Type B pancreatic cell (in vitro differentiated cells): ENCODE measurements around the gene ANK3. TPM values are rescaled to one million over a fixed set of nuclear protein-coding genes. Genes with fewer than 3 reads are reported as not detected.
A peak's percentile ranks its signal among the peaks of the same experiment; 100 is the strongest.

Experiments used
- DNase-seq: peaks from one replicate; pipeline ENCODE4 v3.0.0; 2021; ENCODE audit warnings: mixed read lengths; ENCODE audit not compliant: unreplicated experiment; ENCODE audit errors: extremely low spot score
- H3K27ac Mint-ChIP-seq: 2 replicates; pipeline ENCODE4 v1.8.0; 2021; ENCODE audit warnings: mild to moderate bottlenecking, mixed read lengths
- H3K27me3 Mint-ChIP-seq: 2 replicates; pipeline ENCODE4 v1.8.0; 2021; ENCODE audit warnings: mixed read lengths
- H3K36me3 Mint-ChIP-seq: 2 replicates; pipeline ENCODE4 v1.8.0; 2021; ENCODE audit warnings: mixed read lengths
- H3K4me1 Mint-ChIP-seq: one replicate; pipeline ENCODE4 v1.8.0; 2021; ENCODE audit warnings: mixed read lengths; ENCODE audit not compliant: unreplicated experiment
- H3K4me3 Mint-ChIP-seq: 2 replicates; pipeline ENCODE4 v1.8.0; 2021; ENCODE audit warnings: mild to moderate bottlenecking, mixed read lengths
- H3K9me3 Mint-ChIP-seq: 2 replicates; pipeline ENCODE4 v1.8.0; 2021; ENCODE audit warnings: mixed read lengths
- total RNA-seq: library from RNA; stranded (reverse); gene quantifications from 2 replicates; pipeline ENCODE4 v1.2.1, GENCODE V29; 2021; ENCODE audit warnings: low replicate concordance
- TF ChIP-seq, protein P1 (sequence below): fragments of 200-600 bp; sonication (generic); conservative IDR thresholded peaks from 2 replicates; pipeline ENCODE4 v1.5.0; 2021; ENCODE audit warnings: antibody characterized with exemption, mild to moderate bottlenecking

Gene ANK3
- total RNA-seq, 1 donor from 2014 or later: 90.2 TPM

DNA sequence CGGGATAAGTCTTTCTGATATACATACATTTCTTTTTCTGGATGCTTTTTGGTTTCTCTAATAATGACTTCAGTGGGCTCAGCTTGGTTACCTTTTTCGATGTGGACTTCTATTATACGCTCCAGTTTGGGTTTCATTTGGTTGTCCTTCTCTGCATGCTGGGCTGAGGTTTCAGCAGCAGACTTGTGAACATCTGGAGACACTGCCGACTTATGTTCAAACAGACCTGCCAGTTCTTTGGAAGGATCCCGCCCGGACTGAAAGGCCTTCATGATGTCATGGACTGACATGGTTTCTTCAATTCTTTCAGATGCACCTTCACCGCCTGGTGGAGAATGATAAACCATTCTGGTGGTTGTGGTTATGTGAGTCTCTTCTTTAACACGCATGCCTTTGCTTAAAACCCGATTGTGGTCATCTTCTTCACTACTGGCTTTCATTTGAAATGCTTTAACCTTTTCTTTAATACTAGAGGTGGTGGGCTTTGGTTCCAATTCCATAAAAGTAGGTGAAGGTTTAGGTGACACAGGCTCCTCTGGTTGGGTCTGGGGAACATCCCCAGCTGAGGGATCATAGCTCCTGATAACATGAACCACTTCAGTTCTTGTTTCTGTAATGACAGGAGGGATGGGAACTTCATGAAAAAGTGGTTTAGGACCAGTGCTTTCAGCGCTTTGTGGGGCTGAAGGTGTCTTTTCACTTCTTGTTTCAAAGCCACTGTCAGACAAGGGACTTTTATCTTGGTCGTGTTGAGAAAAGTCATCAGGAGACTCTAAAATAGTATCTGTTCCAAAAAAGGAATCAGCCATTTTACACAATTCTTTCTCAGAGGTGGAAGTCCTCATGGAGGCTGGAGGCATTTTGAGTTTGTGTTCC lies 315.7 kb downstream of the ANK3 start:
- H3K4me1 Mint-ChIP-seq: no peaks in the 10 kb centered on the region
- no peak overlapping the region for H3K27ac Mint-ChIP-seq
- no peak overlapping the region for H3K4me3 Mint-ChIP-seq
- DNase-seq: no peak
- no peaks in the 10 kb centered on the region for H3K9me3 Mint-ChIP-seq
- H3K36me3 Mint-ChIP-seq: peaks cover 68% of the 10 kb centered on the region
- H3K27me3 Mint-ChIP-seq: no peaks in the 10 kb centered on the region
- TF ChIP-seq, protein P1, sequence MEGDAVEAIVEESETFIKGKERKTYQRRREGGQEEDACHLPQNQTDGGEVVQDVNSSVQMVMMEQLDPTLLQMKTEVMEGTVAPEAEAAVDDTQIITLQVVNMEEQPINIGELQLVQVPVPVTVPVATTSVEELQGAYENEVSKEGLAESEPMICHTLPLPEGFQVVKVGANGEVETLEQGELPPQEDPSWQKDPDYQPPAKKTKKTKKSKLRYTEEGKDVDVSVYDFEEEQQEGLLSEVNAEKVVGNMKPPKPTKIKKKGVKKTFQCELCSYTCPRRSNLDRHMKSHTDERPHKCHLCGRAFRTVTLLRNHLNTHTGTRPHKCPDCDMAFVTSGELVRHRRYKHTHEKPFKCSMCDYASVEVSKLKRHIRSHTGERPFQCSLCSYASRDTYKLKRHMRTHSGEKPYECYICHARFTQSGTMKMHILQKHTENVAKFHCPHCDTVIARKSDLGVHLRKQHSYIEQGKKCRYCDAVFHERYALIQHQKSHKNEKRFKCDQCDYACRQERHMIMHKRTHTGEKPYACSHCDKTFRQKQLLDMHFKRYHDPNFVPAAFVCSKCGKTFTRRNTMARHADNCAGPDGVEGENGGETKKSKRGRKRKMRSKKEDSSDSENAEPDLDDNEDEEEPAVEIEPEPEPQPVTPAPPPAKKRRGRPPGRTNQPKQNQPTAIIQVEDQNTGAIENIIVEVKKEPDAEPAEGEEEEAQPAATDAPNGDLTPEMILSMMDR: no peak

DNA sequence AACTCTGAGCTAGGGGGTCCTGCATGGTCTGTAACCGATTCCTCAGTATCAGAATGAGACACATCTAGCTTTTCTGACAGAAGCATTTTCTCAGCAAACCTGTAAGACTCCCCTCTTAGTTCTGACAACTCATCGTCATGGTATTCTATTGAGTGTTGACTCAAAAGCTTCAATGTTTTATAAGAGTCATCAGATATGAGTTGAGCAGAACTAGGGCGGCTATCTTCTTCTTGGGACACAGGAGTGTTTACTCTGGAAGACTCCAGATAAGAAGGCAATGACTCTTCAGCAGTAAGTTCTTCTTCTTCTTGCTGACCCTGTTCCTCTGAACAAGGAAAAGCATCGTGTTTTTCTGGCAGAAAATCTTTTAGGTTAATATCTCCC lies 316.3 kb downstream of the ANK3 start:
- H3K4me3 Mint-ChIP-seq: no peak overlapping the region
- TF ChIP-seq, protein P1: no peak
- H3K4me1 Mint-ChIP-seq: no peaks in the 10 kb centered on the region
- no peaks in the 10 kb centered on the region for H3K9me3 Mint-ChIP-seq
- no peaks in the 10 kb centered on the region for H3K27me3 Mint-ChIP-seq
- no peak for DNase-seq
- H3K36me3 Mint-ChIP-seq: peaks cover 73% of the 10 kb centered on the region
- no peak overlapping the region for H3K27ac Mint-ChIP-seq

DNA sequence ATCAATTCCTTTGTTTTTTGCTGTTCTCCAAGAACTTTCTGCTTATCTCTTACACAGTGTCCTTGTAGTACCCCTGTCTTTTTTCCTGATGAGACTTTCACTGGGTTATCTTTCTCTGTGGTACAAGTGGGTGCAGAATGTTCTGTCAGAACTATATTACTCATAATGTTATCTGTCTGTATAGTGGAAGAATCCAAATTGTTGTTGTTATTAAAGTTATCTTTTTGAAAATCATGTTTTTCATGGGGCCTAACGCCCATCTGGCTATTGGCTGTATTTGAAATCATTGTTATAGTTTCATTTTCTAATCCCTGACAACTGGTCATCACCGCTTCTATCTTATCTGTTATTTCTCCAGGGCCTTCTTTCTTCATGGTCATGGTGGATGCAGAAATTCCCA lies 320.4 kb downstream of the ANK3 start:
- no peaks in the 10 kb centered on the region for H3K9me3 Mint-ChIP-seq
- H3K4me1 Mint-ChIP-seq: no peaks in the 10 kb centered on the region
- H3K27ac Mint-ChIP-seq: no peak overlapping the region
- peaks cover 43% of the 10 kb centered on the region for H3K36me3 Mint-ChIP-seq
- H3K27me3 Mint-ChIP-seq: no peaks in the 10 kb centered on the region
- no peak overlapping the region for H3K4me3 Mint-ChIP-seq
- TF ChIP-seq, protein P1: no peak
- no peak for DNase-seq

DNA sequence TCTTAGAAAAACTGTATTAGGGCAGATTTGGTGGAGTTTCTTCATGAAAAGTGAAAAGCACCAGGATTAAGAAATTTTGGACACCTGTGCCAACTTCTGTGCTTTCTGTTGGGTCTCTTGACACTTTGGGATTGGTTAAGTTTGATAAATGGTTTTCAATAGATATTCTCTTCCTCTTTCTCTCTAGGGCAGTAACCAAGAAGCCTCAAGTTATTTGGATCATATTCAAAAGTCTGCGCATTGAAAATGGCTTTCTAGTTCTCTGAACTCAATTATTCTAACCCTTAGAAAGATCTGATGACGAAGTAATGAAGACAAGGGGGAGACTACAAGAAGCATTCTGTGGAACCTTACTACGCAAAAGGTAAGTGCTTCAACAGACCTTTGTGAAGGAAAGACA lies 339.3 kb downstream of the ANK3 start:
- TF ChIP-seq, protein P1: no peak
- Mint-ChIP-seq H3K27me3 (no peaks in the 10 kb centered on the region), H3K4me3 (no peak overlapping the region), H3K27ac (no peak overlapping the region), H3K9me3 (no peaks in the 10 kb centered on the region), H3K36me3 (peaks cover 15% of the 10 kb centered on the region), H3K4me1 (no peaks in the 10 kb centered on the region)
- no peak for DNase-seq

DNA sequence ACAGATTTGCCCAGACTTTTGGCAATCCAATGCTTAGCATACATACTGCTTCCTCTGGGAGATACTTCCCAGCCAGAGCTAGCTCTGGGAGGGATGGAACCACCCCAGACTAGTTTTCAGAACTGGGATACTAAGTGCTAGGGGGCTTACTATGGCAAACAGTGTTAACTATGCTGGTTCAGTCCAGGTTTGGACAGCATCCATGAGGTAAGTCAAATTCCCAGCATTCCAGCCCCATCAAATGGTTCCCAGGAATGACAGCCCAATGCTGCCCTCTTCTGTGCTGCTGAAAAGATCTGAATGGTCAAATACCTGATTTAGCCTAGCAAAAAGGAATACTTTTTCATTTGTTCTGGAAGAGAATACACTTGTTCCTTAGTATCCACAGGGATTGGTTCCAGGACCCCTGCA lies 341.6 kb downstream of the ANK3 start:
- no peak overlapping the region for H3K4me3 Mint-ChIP-seq
- TF ChIP-seq, protein P1: peak; percentile 33

More for the DNA sequence above, 341.6 kb downstream of the ANK3 start:
- Mint-ChIP-seq H3K4me1 (peaks cover 5% of the 10 kb centered on the region), H3K36me3 (peaks cover 17% of the 10 kb centered on the region), H3K27ac (no peak overlapping the region), H3K27me3 (no peaks in the 10 kb centered on the region), H3K9me3 (no peaks in the 10 kb centered on the region)
- no peak for DNase-seq
